CD14-positive monocyte (primary cell): ENCODE results near the gene PDGFA. TPM values are rescaled to one million over a fixed set of nuclear protein-coding genes. Genes with fewer than 3 reads are reported as not detected.

Experiments
- DNase-seq, 3 donors: peaks; one replicate each; pipeline ENCODE4 v3.0.0-alpha.2; 2011 to 2022
- H2AFZ ChIP-seq: 2 replicates; pipeline ENCODE4 v1.6.0; 2012; ENCODE audit warnings: mild to moderate bottlenecking, low read depth, low read length, inconsistent platforms; ENCODE audit not compliant: insufficient read depth, poor library complexity, severe bottlenecking
- H3K27ac ChIP-seq, 2 donors: 1 replicate in 1 of 2; 2 replicates in 1 of 2; pipeline ENCODE4 v1.5.1; 2012 to 2013; ENCODE audit warnings: low read length in 2 of 2, control low read depth in 1 of 2, inconsistent platforms in 1 of 2, low read depth in 1 of 2, mild to moderate bottlenecking in 1 of 2
- H3K27me3 ChIP-seq, 2 donors: one replicate each; pipeline versions ENCODE4 v1.6.0 to v1.6.1; 2011 to 2013; ENCODE audit warnings: low read length in 2 of 2; ENCODE audit not compliant: control insufficient read depth in 2 of 2, insufficient read depth in 2 of 2
- H3K36me3 ChIP-seq, 2 donors: replicated peaks in 1 of 2; 1 replicate in 1 of 2; 2 replicates in 1 of 2; pipeline versions ENCODE4 v1.5.1 to v1.6.1; 2012 to 2013; ENCODE audit warnings: low read length in 2 of 2, control low read depth in 1 of 2, inconsistent platforms in 1 of 2, mild to moderate bottlenecking in 1 of 2; ENCODE audit not compliant: insufficient read depth in 2 of 2, control insufficient read depth in 1 of 2
- H3K4me1 ChIP-seq, 2 donors: 1 replicate in 1 of 2; 2 replicates in 1 of 2; pipeline versions ENCODE4 v1.5.1 to v1.6.1; 2012 to 2013; ENCODE audit warnings: low read length in 2 of 2, control low read depth in 1 of 2, inconsistent platforms in 1 of 2, mild to moderate bottlenecking in 1 of 2, moderate library complexity in 1 of 2; ENCODE audit not compliant: insufficient read depth in 2 of 2, control insufficient read depth in 1 of 2
- H3K4me2 ChIP-seq: replicated peaks from 2 replicates; pipeline ENCODE3; 2012; ENCODE audit warnings: low read length, moderate library complexity, mild to moderate bottlenecking; ENCODE audit not compliant: poor library complexity, severe bottlenecking; ENCODE audit errors: extremely low read depth
- H3K4me3 ChIP-seq, 3 experiments: fragments of 200-600 bp in 1 of 3; sonication (generic) in 1 of 3; replicated peaks in 1 of 3; 1 replicate in 2 of 3; 2 replicates in 1 of 3; pipeline ENCODE4 v1.5.1; 2011 to 2013; ENCODE audit warnings: low read length in 3 of 3, mild to moderate bottlenecking in 3 of 3, control low read depth in 2 of 3, low read depth in 2 of 3, inconsistent platforms in 1 of 3, moderate library complexity in 1 of 3
- H3K79me2 ChIP-seq: 2 replicates; pipeline ENCODE4 v1.6.0; 2012; ENCODE audit warnings: mild to moderate bottlenecking, control low read depth, inconsistent platforms, low read length, moderate library complexity; ENCODE audit not compliant: insufficient read depth
- H3K9ac ChIP-seq: 2 replicates; pipeline ENCODE4 v1.6.0; 2017; ENCODE audit warnings: low read length, mild to moderate bottlenecking; ENCODE audit not compliant: insufficient read depth, poor library complexity, severe bottlenecking
- H3K9me3 ChIP-seq, 2 donors: replicated peaks in 1 of 2; 1 replicate in 1 of 2; 2 replicates in 1 of 2; pipeline versions ENCODE4 v1.5.1 to v1.6.1; 2012 to 2013; ENCODE audit warnings: low read length in 2 of 2, control low read depth in 1 of 2; ENCODE audit not compliant: control insufficient read depth in 1 of 2, insufficient read depth in 1 of 2
- H4K20me1 ChIP-seq: 2 replicates; pipeline ENCODE4 v1.6.0; 2012; ENCODE audit warnings: mild to moderate bottlenecking, low read length, control low read depth, moderate library complexity; ENCODE audit not compliant: insufficient read depth
- H3K27ac Mint-ChIP-seq, 7 donors: one replicate each; pipeline ENCODE4 v1.8.0; 2020; ENCODE audit warnings: mild to moderate bottlenecking in 7 of 7, mixed read lengths in 7 of 7, moderate library complexity in 6 of 7, inconsistent platforms in 2 of 7
- H3K27me3 Mint-ChIP-seq, 3 donors: one replicate each; pipeline ENCODE4 v1.8.0; 2021 to 2022; ENCODE audit warnings: low read depth in 3 of 3, mild to moderate bottlenecking in 3 of 3, mixed read lengths in 3 of 3, moderate library complexity in 3 of 3, inconsistent platforms in 1 of 3
- H3K36me3 Mint-ChIP-seq, 2 donors: one replicate each; pipeline ENCODE4 v1.8.0; 2020; ENCODE audit warnings: mixed read lengths in 2 of 2, inconsistent platforms in 1 of 2, mild to moderate bottlenecking in 1 of 2
- H3K4me1 Mint-ChIP-seq: one replicate; pipeline ENCODE4 v1.8.0; 2020; ENCODE audit warnings: mild to moderate bottlenecking, mixed read lengths
- H3K4me3 Mint-ChIP-seq, 2 donors: one replicate each; pipeline ENCODE4 v1.8.0; 2020; ENCODE audit warnings: mild to moderate bottlenecking in 2 of 2, mixed read lengths in 2 of 2, moderate library complexity in 1 of 2
- H3K9me3 Mint-ChIP-seq, 7 donors: one replicate each; pipeline ENCODE4 v1.8.0; 2020 to 2022; ENCODE audit warnings: mixed read lengths in 7 of 7, mild to moderate bottlenecking in 6 of 7, moderate library complexity in 6 of 7, inconsistent platforms in 2 of 7
- CTCF ChIP-seq: fragments of 200-600 bp; IDR thresholded peaks from one replicate; pipeline ENCODE4 v1.8.0; 2022; ENCODE audit warnings: antibody characterized with exemption, mild to moderate bottlenecking
- WGBS: methylation state at CpG from one replicate; pipeline ENCODE4 v1.1.5; 2013; ENCODE audit warnings: missing lambda C conversion rate; ENCODE audit not compliant: insufficient coverage; 5-methylcytosine and 5-hydroxymethylcytosine counted together
- intact Hi-C, 2 donors: fragments of 100-400 bp; cut with micrococcal nuclease; formaldehyde crosslinking; loops; one replicate each; pipeline versions ENCODE4 v1.15.0 to v1.15.1; 2023
- polyA plus RNA-seq, 3 donors: library from polyadenylated mRNA; depleted of rRNA in 1 of 3; unstranded in 2 of 3; stranded (reverse) in 1 of 3; fragments of 300-500 nt in 2 of 3; fragments of >200 nt in 1 of 3; fragmentation: Illumina TruSeq in 2 of 3; gene quantifications; 1 replicate in 2 of 3; 2 replicates in 1 of 3; pipeline ENCODE4 v1.2.3, GENCODE V29; 2012 to 2021

The PDGFA gene
- polyA plus RNA-seq, 3 donors: 0.29 TPM; not detected in 2

GRCh38 chr7:489876-490275, 29.8 kb downstream of the PDGFA start:
- Histone ChIP-seq H3K36me3 (no peaks in the 10 kb centered on the region), H3K4me3 (no peak overlapping the region), H2AFZ (no peak overlapping the region), H3K27me3 (peaks cover 0 to 4% of the 10 kb centered on the region in 2 donors), H3K27ac (no peak overlapping the region), H3K4me2 (no peak overlapping the region), H3K4me1 (no peaks in the 10 kb centered on the region), H3K9ac (no peak overlapping the region), H3K79me2 (no peaks in the 10 kb centered on the region), H3K9me3 (peaks cover 0 to 10% of the 10 kb centered on the region in 2 donors), H4K20me1 (no peaks in the 10 kb centered on the region)
- no peak overlapping the region for H3K4me3 Mint-ChIP-seq
- no peaks in the 10 kb centered on the region for H3K4me1 Mint-ChIP-seq
- no peak for TF ChIP-seq CTCF
- peaks cover 0 to 7% (median 1%) of the 10 kb centered on the region in 7 donors for H3K9me3 Mint-ChIP-seq
- no peaks in the 10 kb centered on the region for H3K36me3 Mint-ChIP-seq
- intact Hi-C loops: no loop called here
- H3K27ac Mint-ChIP-seq: no peak overlapping the region
- 96% methylated on average over 3 of the region's 4 CpGs for WGBS
- H3K27me3 Mint-ChIP-seq: peaks cover 13 to 20% (median 14%) of the 10 kb centered on the region in 3 donors
- DNase-seq: no peak

DNA sequence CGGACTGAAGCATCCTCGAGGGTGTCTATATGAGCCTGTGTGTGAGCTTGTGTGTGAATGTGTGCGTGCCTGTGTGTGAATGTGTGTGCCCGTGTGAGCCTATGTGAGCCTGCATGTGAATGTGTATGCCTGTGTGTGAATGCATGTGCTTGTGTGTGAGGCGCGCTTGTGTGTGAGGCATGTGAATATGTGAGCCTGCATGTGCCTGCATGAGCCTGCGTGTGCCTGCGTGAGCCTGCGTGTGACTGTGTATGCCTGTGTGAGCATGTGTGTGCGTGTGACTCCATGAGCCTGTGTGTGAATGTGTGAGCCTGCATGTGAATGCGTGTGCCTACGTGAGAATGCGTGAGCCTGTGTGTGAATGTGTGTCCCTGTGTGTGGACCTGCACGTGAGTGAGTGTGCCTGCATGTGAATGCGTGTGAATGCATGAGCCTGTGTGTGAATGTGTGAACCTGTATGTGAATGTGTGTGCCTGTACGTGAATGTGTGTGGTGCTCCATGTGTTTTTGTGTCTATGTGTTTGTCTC, 33.4 kb downstream of the PDGFA start:
- Histone ChIP-seq H3K79me2 (no peaks in the 10 kb centered on the region), H3K9me3 (no peaks in the 10 kb centered on the region), H3K4me3 (no peak overlapping the region), H3K4me2 (no peak overlapping the region), H3K27me3 (peaks cover 0 to 4% of the 10 kb centered on the region in 2 donors), H3K9ac (no peak overlapping the region), H3K27ac (no peak overlapping the region), H3K4me1 (no peaks in the 10 kb centered on the region), H2AFZ (no peak overlapping the region), H3K36me3 (no peaks in the 10 kb centered on the region), H4K20me1 (no peaks in the 10 kb centered on the region)
- H3K27me3 Mint-ChIP-seq: peaks cover 8 to 16% (median 14%) of the 10 kb centered on the region in 3 donors
- no peaks in the 10 kb centered on the region for H3K36me3 Mint-ChIP-seq
- no peak overlapping the region for H3K27ac Mint-ChIP-seq
- WGBS: 91% methylated on average over 15 of the region's 16 CpGs
- no peak for TF ChIP-seq CTCF
- no peak overlapping the region for H3K4me3 Mint-ChIP-seq
- no peak for DNase-seq
- peaks cover 0 to 8% (median 3%) of the 10 kb centered on the region in 7 donors for H3K9me3 Mint-ChIP-seq
- no peaks in the 10 kb centered on the region for H3K4me1 Mint-ChIP-seq
- intact Hi-C loops: no loop called here
